Neural cell (in vitro differentiated cells): ENCODE data around the gene KIF13A.

Source experiments
- POLR2AphosphoS5 ChIP-seq: IDR thresholded peaks from 2 replicates; pipeline ENCODE4 v1.6.1; 2012
- TF ChIP-seq, protein P1 (sequence below): IDR thresholded peaks from 2 replicates; pipeline ENCODE4 v1.6.1; 2012; ENCODE audit warnings: borderline replicate concordance
- TF ChIP-seq, protein P2 (sequence below): fragments of 450-650 bp; IDR thresholded peaks from 2 replicates; pipeline ENCODE4 v1.5.1; 2014; ENCODE audit warnings: antibody characterized with exemption, mild to moderate bottlenecking, moderate library complexity; ENCODE audit not compliant: poor library complexity, severe bottlenecking

DNA sequence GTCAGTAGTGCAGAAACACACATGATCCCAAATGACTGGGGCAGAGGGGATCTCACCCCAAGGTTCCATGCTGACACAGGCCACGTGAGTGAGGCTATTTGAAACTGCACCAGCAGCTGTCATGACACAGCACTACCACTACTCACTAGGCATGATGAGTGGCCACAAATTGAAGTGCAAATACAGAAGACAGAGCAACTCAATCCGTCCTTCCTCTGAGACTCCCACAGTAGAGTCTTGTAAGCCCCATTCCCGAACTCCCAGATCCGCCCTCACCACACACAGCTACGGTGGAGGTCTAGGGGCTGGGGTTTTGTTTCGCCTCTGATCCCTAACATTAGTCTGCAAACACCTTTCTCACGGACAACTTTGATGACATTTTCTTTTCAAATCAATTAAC is 167.4 kb downstream of the KIF13A start:
- TF ChIP-seq, protein P1, sequence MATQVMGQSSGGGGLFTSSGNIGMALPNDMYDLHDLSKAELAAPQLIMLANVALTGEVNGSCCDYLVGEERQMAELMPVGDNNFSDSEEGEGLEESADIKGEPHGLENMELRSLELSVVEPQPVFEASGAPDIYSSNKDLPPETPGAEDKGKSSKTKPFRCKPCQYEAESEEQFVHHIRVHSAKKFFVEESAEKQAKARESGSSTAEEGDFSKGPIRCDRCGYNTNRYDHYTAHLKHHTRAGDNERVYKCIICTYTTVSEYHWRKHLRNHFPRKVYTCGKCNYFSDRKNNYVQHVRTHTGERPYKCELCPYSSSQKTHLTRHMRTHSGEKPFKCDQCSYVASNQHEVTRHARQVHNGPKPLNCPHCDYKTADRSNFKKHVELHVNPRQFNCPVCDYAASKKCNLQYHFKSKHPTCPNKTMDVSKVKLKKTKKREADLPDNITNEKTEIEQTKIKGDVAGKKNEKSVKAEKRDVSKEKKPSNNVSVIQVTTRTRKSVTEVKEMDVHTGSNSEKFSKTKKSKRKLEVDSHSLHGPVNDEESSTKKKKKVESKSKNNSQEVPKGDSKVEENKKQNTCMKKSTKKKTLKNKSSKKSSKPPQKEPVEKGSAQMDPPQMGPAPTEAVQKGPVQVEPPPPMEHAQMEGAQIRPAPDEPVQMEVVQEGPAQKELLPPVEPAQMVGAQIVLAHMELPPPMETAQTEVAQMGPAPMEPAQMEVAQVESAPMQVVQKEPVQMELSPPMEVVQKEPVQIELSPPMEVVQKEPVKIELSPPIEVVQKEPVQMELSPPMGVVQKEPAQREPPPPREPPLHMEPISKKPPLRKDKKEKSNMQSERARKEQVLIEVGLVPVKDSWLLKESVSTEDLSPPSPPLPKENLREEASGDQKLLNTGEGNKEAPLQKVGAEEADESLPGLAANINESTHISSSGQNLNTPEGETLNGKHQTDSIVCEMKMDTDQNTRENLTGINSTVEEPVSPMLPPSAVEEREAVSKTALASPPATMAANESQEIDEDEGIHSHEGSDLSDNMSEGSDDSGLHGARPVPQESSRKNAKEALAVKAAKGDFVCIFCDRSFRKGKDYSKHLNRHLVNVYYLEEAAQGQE: no peak
- TF ChIP-seq, protein P2, sequence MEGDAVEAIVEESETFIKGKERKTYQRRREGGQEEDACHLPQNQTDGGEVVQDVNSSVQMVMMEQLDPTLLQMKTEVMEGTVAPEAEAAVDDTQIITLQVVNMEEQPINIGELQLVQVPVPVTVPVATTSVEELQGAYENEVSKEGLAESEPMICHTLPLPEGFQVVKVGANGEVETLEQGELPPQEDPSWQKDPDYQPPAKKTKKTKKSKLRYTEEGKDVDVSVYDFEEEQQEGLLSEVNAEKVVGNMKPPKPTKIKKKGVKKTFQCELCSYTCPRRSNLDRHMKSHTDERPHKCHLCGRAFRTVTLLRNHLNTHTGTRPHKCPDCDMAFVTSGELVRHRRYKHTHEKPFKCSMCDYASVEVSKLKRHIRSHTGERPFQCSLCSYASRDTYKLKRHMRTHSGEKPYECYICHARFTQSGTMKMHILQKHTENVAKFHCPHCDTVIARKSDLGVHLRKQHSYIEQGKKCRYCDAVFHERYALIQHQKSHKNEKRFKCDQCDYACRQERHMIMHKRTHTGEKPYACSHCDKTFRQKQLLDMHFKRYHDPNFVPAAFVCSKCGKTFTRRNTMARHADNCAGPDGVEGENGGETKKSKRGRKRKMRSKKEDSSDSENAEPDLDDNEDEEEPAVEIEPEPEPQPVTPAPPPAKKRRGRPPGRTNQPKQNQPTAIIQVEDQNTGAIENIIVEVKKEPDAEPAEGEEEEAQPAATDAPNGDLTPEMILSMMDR: no peak
- no peak for TF ChIP-seq POLR2AphosphoS5
